WTC11 (cell line): ENCODE data around the gene MLXIP.

Experiments used
- CTCF ChIP-seq: fragments of 200-600 bp; IDR thresholded peaks from 2 replicates; pipeline ENCODE4 v1.8.0; 2022; ENCODE audit warnings: antibody characterized with exemption
- E2F4 ChIP-seq: sonication (generic); formaldehyde crosslinking; IDR thresholded peaks from 2 replicates; pipeline ENCODE4 v1.8.1; 2022; ENCODE audit warnings: low read depth, mild to moderate bottlenecking, moderate library complexity, missing genetic modification reagents, borderline replicate concordance
- JUN ChIP-seq: sonication (generic); formaldehyde crosslinking; IDR thresholded peaks from 2 replicates; pipeline ENCODE4 v1.8.0; 2023; ENCODE audit warnings: mild to moderate bottlenecking, missing genetic modification reagents
- RORB ChIP-seq: fragments of 250-450 bp; sonication (Bioruptor Pico); IDR thresholded peaks from 2 replicates; pipeline ENCODE4 v1.9.0; 2021; ENCODE audit warnings: mild to moderate bottlenecking
- TCF7 ChIP-seq: sonication (generic); formaldehyde crosslinking; IDR thresholded peaks from 2 replicates; pipeline ENCODE4 v1.8.0; 2022; ENCODE audit warnings: mild to moderate bottlenecking, low read depth, missing genetic modification reagents, moderate library complexity
- ZNF232 ChIP-seq: sonication (generic); formaldehyde crosslinking; IDR thresholded peaks from 2 replicates; pipeline ENCODE4 v1.8.0; 2022; ENCODE audit warnings: mild to moderate bottlenecking, missing genetic modification reagents
- ZNF671 ChIP-seq: fragments of 250-450 bp; sonication (Bioruptor Pico); IDR thresholded peaks from 2 replicates; pipeline ENCODE4 v1.8.0; 2021; ENCODE audit warnings: mild to moderate bottlenecking
- TF ChIP-seq, protein P1 (sequence below): sonication (generic); formaldehyde crosslinking; IDR thresholded peaks from 2 replicates; pipeline ENCODE4 v1.8.0; 2022; ENCODE audit warnings: mild to moderate bottlenecking, missing genetic modification reagents

GRCh38 chr12:122194804-122195203 is 116.2 kb downstream of the MLXIP start:
- no peak for TF ChIP-seq CTCF
- no peak for TF ChIP-seq TCF7 (CRISPR knock-in tag)
- TF ChIP-seq, protein P1, sequence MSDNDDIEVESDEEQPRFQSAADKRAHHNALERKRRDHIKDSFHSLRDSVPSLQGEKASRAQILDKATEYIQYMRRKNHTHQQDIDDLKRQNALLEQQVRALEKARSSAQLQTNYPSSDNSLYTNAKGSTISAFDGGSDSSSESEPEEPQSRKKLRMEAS (CRISPR knock-in tag): no peak
- no peak for TF ChIP-seq RORB (CRISPR knock-in tag)
- no peak for TF ChIP-seq JUN (CRISPR knock-in tag)
- no peak for TF ChIP-seq E2F4 (CRISPR knock-in tag)
- TF ChIP-seq ZNF232 (CRISPR knock-in tag): no peak
- TF ChIP-seq ZNF671 (CRISPR knock-in tag): no peak
